SH-SY5Y (cell line): ENCODE measurements around the gene CD300C.

Source experiments
- GATA2 ChIP-seq: IDR thresholded peaks from 2 replicates; pipeline ENCODE4 v1.6.1; 2011; ENCODE audit warnings: mild to moderate bottlenecking, low read depth, low read length
- GATA3 ChIP-seq: IDR thresholded peaks from 2 replicates; pipeline ENCODE4 v1.6.1; 2011; ENCODE audit warnings: low read depth, mild to moderate bottlenecking, low read length, moderate library complexity

GRCh38 chr17:74541176-74542111 lies 4.5 kb downstream of the CD300C start:
- TF ChIP-seq GATA2 (no peak), GATA3 (no peak)
